Nephron (organoid): ENCODE data around the gene SYNGAP1.
"Not testable (repeated sequence)": the region's sequence is repeated elsewhere in the genome, so short reads cannot be mapped to it uniquely, and the experiment has no call there.

ENCODE experiments used
- H3K27ac Mint-ChIP-seq, 3 experiments: 2 replicates each; pipeline ENCODE4 v1.8.0; 2020; ENCODE audit warnings: mixed read lengths in 3 of 3, mild to moderate bottlenecking in 2 of 3, moderate library complexity in 1 of 3
- H3K27me3 Mint-ChIP-seq: 2 replicates; pipeline ENCODE4 v1.8.0; 2021; ENCODE audit warnings: low read depth, mild to moderate bottlenecking, moderate library complexity, mixed read lengths
- H3K36me3 Mint-ChIP-seq: 2 replicates; pipeline ENCODE4 v1.8.0; 2020; ENCODE audit warnings: low read depth, mixed read lengths
- H3K4me1 Mint-ChIP-seq: 2 replicates; pipeline ENCODE4 v1.8.0; 2020; ENCODE audit warnings: mixed read lengths
- H3K4me3 Mint-ChIP-seq, 3 experiments: 2 replicates each; pipeline ENCODE4 v1.8.0; 2020; ENCODE audit warnings: mild to moderate bottlenecking in 3 of 3, mixed read lengths in 3 of 3, moderate library complexity in 2 of 3
- H3K9me3 Mint-ChIP-seq: 2 replicates; pipeline ENCODE4 v1.8.0; 2020; ENCODE audit warnings: mixed read lengths
- TF ChIP-seq, protein P1 (sequence below), 3 experiments: fragments of 200-600 bp; sonication (generic); IDR thresholded peaks; one replicate each; pipeline ENCODE4 v1.5.0; 2021; ENCODE audit warnings: antibody characterized with exemption in 3 of 3; ENCODE audit not compliant: unreplicated experiment in 3 of 3

SYNGAP1 gene

DNA sequence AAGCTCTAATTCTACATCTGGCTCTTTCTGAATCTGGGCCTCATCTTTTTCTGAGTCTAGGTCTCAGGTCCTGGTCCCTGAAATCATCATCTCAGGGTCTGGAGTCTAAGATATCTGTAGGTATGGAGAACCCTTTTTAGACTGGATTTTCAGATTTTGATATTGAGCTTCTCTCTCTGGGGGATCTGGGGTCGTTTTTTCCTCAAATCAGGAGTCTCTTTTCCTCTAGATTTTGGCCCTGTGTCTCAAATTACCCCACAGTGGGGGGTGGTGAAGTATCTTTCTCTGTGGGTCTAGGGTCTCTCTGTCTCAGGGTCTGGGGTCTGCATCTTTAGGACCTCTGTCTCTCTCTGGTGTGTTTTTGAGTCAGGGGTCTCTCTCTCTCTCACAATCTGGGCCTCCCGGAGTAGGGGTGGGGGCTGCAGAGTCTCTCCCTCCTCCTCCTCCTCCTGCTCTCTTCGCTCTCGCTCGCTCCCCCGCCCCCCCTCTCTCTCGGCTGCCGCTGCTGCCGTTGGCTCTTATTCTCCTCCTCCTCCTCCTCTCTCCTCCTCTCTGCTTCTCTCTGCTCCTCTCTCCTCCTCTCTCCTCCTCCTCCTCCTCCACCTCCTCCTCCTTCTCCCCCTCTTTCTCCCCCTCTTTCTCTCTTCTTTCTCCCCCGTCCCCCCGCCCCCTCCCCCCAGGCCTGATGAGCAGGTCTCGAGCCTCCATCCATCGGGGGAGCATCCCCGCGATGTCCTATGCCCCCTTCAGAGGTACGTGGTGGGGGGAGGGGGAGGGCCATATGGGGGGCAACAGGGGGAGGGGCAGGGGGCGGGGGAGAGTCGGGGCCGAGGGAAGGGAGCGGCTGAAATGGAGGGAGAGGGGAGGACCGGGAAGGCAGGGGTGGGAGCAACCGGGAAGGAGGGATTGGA, at the start of gene SYNGAP1:
SYNGAP1 (plus strand) TSS at position 486 of the 911 bp plus-strand sequence; CDS start at position 686, 200 bp downstream.
- H3K36me3 Mint-ChIP-seq, result peaks cover 28% of the 10 kb centered on the region
- TF ChIP-seq, protein P1, sequence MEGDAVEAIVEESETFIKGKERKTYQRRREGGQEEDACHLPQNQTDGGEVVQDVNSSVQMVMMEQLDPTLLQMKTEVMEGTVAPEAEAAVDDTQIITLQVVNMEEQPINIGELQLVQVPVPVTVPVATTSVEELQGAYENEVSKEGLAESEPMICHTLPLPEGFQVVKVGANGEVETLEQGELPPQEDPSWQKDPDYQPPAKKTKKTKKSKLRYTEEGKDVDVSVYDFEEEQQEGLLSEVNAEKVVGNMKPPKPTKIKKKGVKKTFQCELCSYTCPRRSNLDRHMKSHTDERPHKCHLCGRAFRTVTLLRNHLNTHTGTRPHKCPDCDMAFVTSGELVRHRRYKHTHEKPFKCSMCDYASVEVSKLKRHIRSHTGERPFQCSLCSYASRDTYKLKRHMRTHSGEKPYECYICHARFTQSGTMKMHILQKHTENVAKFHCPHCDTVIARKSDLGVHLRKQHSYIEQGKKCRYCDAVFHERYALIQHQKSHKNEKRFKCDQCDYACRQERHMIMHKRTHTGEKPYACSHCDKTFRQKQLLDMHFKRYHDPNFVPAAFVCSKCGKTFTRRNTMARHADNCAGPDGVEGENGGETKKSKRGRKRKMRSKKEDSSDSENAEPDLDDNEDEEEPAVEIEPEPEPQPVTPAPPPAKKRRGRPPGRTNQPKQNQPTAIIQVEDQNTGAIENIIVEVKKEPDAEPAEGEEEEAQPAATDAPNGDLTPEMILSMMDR (IDR thresholded peaks at IDR 0.05; ENCODE audit: unreplicated experiment in 3 of 3), result no peak
- H3K4me3 Mint-ChIP-seq, result peak within 1 kb of the TSS; percentile 95 to 98 (median 96)
- no peaks in the 10 kb centered on the region for H3K27me3 Mint-ChIP-seq
- peaks cover 75% of the 10 kb centered on the region for H3K4me1 Mint-ChIP-seq
- H3K9me3 Mint-ChIP-seq, result no peaks in the 10 kb centered on the region
- peak within 1 kb of the TSS; percentile 100 for H3K27ac Mint-ChIP-seq

- H3K4me3 Mint-ChIP-seq, result not testable (repeated sequence)
- peaks cover 27% of the 10 kb centered on the region for H3K4me1 Mint-ChIP-seq
Measured at GRCh38 chr6:33371901-33372300, 48.0 kb upstream of the SYNGAP1 start.

GRCh38 chr6:33372526-33373123, 47.2 kb upstream of the SYNGAP1 start:
- Mint-ChIP-seq H3K4me1 (peaks cover 27% of the 10 kb centered on the region), H3K4me3 (peak overlapping the region in 1 of 3 experiments; percentile 25), H3K9me3 (no peaks in the 10 kb centered on the region), H3K27me3 (no peaks in the 10 kb centered on the region), H3K27ac (peak overlapping the region; percentile 55 to 77 (median 73)), H3K36me3 (no peaks in the 10 kb centered on the region)
- TF ChIP-seq, protein P1 (IDR thresholded peaks at IDR 0.05; ENCODE audit: unreplicated experiment in 3 of 3), result no peak

More at GRCh38 chr6:33371901-33372300, 48.0 kb upstream of the SYNGAP1 start:
- not testable (repeated sequence) for H3K36me3 Mint-ChIP-seq, H3K27ac Mint-ChIP-seq, H3K9me3 Mint-ChIP-seq, H3K27me3 Mint-ChIP-seq

GRCh38 chr6:33373960-33374910, 45.6 kb upstream of the SYNGAP1 start:
- Mint-ChIP-seq H3K27ac (peak overlapping the region; percentile 89 to 94 (median 90)), H3K27me3 (no peaks in the 10 kb centered on the region), H3K9me3 (no peaks in the 10 kb centered on the region), H3K36me3 (no peaks in the 10 kb centered on the region), H3K4me3 (no peak overlapping the region), H3K4me1 (peaks cover 27% of the 10 kb centered on the region)
- TF ChIP-seq, protein P1 (IDR thresholded peaks at IDR 0.05; ENCODE audit: unreplicated experiment in 3 of 3), result no peak

- TF ChIP-seq, protein P1 (IDR thresholded peaks at IDR 0.05; ENCODE audit: unreplicated experiment in 3 of 3), result no peak
- Mint-ChIP-seq H3K36me3 (no peaks in the 10 kb centered on the region), H3K4me1 (peaks cover 27% of the 10 kb centered on the region), H3K4me3 (peak overlapping the region in 2 of 3 experiments; percentile 8 to 46), H3K27ac (peak overlapping the region; percentile 89 to 94 (median 90)), H3K27me3 (no peaks in the 10 kb centered on the region), H3K9me3 (no peaks in the 10 kb centered on the region)
Measured at GRCh38 chr6:33375143-33375671, 44.7 kb upstream of the SYNGAP1 start.
